Measurements from ENCODE around the gene RFPL4A. TPM values are rescaled to one million over a fixed set of nuclear protein-coding genes. Genes with fewer than 3 reads are reported as not detected.
"Not testable (repeated sequence)": the region's sequence is repeated elsewhere in the genome, so short reads cannot be mapped to it uniquely, and the experiment has no call there.

RFPL4A gene
- total RNA-seq, 1 donor from 2014 or later = not detected

GRCh38 chr19:55750715-55751114 lies 8.2 kb upstream of the RFPL4A start:
- Mint-ChIP-seq H3K9me3 (ENCODE audit: unreplicated experiment) (peaks cover 3% of the 10 kb centered on the region), H3K36me3 (ENCODE audit: unreplicated experiment) (peaks cover 5% of the 10 kb centered on the region), H3K27ac (ENCODE audit: unreplicated experiment) (no peak overlapping the region), H3K4me3 (ENCODE audit: unreplicated experiment) (no peak overlapping the region), H3K27me3 (ENCODE audit: unreplicated experiment) (peaks cover 1% of the 10 kb centered on the region), H3K4me1 (ENCODE audit: low read depth, unreplicated experiment) (no peaks in the 10 kb centered on the region)
- no peak for TF ChIP-seq CTCF (IDR thresholded peaks at IDR 0.05; ENCODE audit: partially characterized antibody, unreplicated experiment)
- no peak for DNase-seq

GRCh38 chr19:55753401-55753800 lies 5.5 kb upstream of the RFPL4A start:
- Mint-ChIP-seq H3K9me3 (ENCODE audit: unreplicated experiment) (peaks cover 8% of the 10 kb centered on the region), H3K36me3 (ENCODE audit: unreplicated experiment) (peaks cover 3% of the 10 kb centered on the region)

GRCh38 chr19:55756808-55757207 lies 2.1 kb upstream of the RFPL4A start:
- H3K27ac Mint-ChIP-seq (ENCODE audit: unreplicated experiment) = not testable (repeated sequence)

More at GRCh38 chr19:55753401-55753800, 5.5 kb upstream of the RFPL4A start:
- H3K4me1 Mint-ChIP-seq (ENCODE audit: low read depth, unreplicated experiment) = no peaks in the 10 kb centered on the region
- DNase-seq = no peak
- TF ChIP-seq CTCF (IDR thresholded peaks at IDR 0.05; ENCODE audit: partially characterized antibody, unreplicated experiment) = no peak
- no peak overlapping the region for H3K4me3 Mint-ChIP-seq (ENCODE audit: unreplicated experiment)
- H3K27me3 Mint-ChIP-seq (ENCODE audit: unreplicated experiment) = peaks cover 1% of the 10 kb centered on the region
- H3K27ac Mint-ChIP-seq (ENCODE audit: unreplicated experiment) = no peak overlapping the region

GRCh38 chr19:55766466-55766865 lies 7.6 kb downstream of the RFPL4A start:
- Mint-ChIP-seq H3K27me3 (ENCODE audit: unreplicated experiment) (no peaks in the 10 kb centered on the region), H3K9me3 (ENCODE audit: unreplicated experiment) (peaks cover 14% of the 10 kb centered on the region), H3K27ac (ENCODE audit: unreplicated experiment) (no peak overlapping the region), H3K4me1 (ENCODE audit: low read depth, unreplicated experiment) (no peaks in the 10 kb centered on the region), H3K36me3 (ENCODE audit: unreplicated experiment) (peaks cover 7% of the 10 kb centered on the region), H3K4me3 (ENCODE audit: unreplicated experiment) (no peak overlapping the region)
- no peak for TF ChIP-seq CTCF (IDR thresholded peaks at IDR 0.05; ENCODE audit: partially characterized antibody, unreplicated experiment)
- DNase-seq = no peak

More at GRCh38 chr19:55756808-55757207, 2.1 kb upstream of the RFPL4A start:
- not testable (repeated sequence) for H3K4me1 Mint-ChIP-seq (ENCODE audit: low read depth, unreplicated experiment); H3K36me3 Mint-ChIP-seq (ENCODE audit: unreplicated experiment); DNase-seq; H3K9me3 Mint-ChIP-seq (ENCODE audit: unreplicated experiment); H3K4me3 Mint-ChIP-seq (ENCODE audit: unreplicated experiment); H3K27me3 Mint-ChIP-seq (ENCODE audit: unreplicated experiment)

- H3K4me1 Mint-ChIP-seq (ENCODE audit: low read depth, unreplicated experiment); H3K27me3 Mint-ChIP-seq (ENCODE audit: unreplicated experiment); H3K27ac Mint-ChIP-seq (ENCODE audit: unreplicated experiment); H3K36me3 Mint-ChIP-seq (ENCODE audit: unreplicated experiment); DNase-seq; H3K4me3 Mint-ChIP-seq (ENCODE audit: unreplicated experiment): not testable (repeated sequence)
- H3K9me3 Mint-ChIP-seq (ENCODE audit: unreplicated experiment) = peaks cover 14% of the 10 kb centered on the region
Observed at GRCh38 chr19:55768818-55769217, 9.9 kb downstream of the RFPL4A start, which contains the start of gene RFPL4AL1. RFPL4AL1 (plus strand) TSS chr19:55769118; CDS start chr19:55771805, 2,687 bp downstream.

- not testable (repeated sequence) for DNase-seq
Observed at GRCh38 chr19:55769632-55770031, 10.7 kb downstream of the RFPL4A start.

More at GRCh38 chr19:55769632-55770031, 10.7 kb downstream of the RFPL4A start:
- not testable (repeated sequence) for H3K4me1 Mint-ChIP-seq (ENCODE audit: low read depth, unreplicated experiment); H3K27me3 Mint-ChIP-seq (ENCODE audit: unreplicated experiment); H3K4me3 Mint-ChIP-seq (ENCODE audit: unreplicated experiment); H3K27ac Mint-ChIP-seq (ENCODE audit: unreplicated experiment); H3K36me3 Mint-ChIP-seq (ENCODE audit: unreplicated experiment)
- peaks cover 14% of the 10 kb centered on the region for H3K9me3 Mint-ChIP-seq (ENCODE audit: unreplicated experiment)

Measured in glutamatergic neuron (in vitro differentiated cells).